OCI-LY7 (cell line): ENCODE results near the gene PRKG1. TPM values are rescaled to one million over a fixed set of nuclear protein-coding genes. Genes with fewer than 3 reads are reported as not detected.

Experiments
- BruUV-seq: library from RNA; stranded (reverse); fragments of 400-500 nt; replicated peaks from 2 replicates; lab custom pipeline; 2021; lab: Mats Ljungman, UMichigan
- CTCF ChIA-PET: fragments of 300-600 bp; sonication (Branson Sonifier 250); formaldehyde crosslinking; loops from one replicate; lab custom pipeline; 2022; ENCODE audit warnings: antibody characterized with exemption; ENCODE audit not compliant: unreplicated experiment; lab: Charles Lee
- POLR2A ChIA-PET: fragments of 300-600 bp; sonication (Branson Sonifier 250); formaldehyde crosslinking; loops from one replicate; lab custom pipeline; 2022; ENCODE audit warnings: antibody characterized with exemption; lab: Charles Lee
- DNase-seq: peaks from one replicate; pipeline ENCODE4 v3.0.0-alpha.2; 2015; ENCODE audit warnings: low spot score
- H2AFZ ChIP-seq: fragments of 200-600 bp; sonication (generic), shearing (Covaris generic); 2 replicates; pipeline ENCODE4 v1.6.1; 2014; ENCODE audit warnings: mild to moderate bottlenecking, antibody characterized with exemption, low read length, moderate library complexity
- H3K27ac ChIP-seq: fragments of 200-600 bp; sonication (generic); 2 replicates; pipeline ENCODE4 v1.5.1; 2014; ENCODE audit warnings: mixed run types, low read depth, mild to moderate bottlenecking, moderate library complexity, low read length, inconsistent platforms; ENCODE audit not compliant: poor library complexity, severe bottlenecking
- H3K36me3 ChIP-seq: fragments of 200-600 bp; sonication (generic); 2 replicates; pipeline ENCODE4 v1.6.1; 2014; ENCODE audit warnings: mild to moderate bottlenecking, antibody characterized with exemption, low read length, moderate library complexity, mixed read lengths; ENCODE audit not compliant: insufficient read depth
- H3K4me1 ChIP-seq: fragments of 200-600 bp; sonication (generic); 2 replicates; pipeline ENCODE4 v1.5.1; 2014; ENCODE audit warnings: mild to moderate bottlenecking, low read length; ENCODE audit not compliant: insufficient read depth, poor library complexity, severe bottlenecking
- H3K4me2 ChIP-seq: fragments of 200-600 bp; sonication (generic); 2 replicates; pipeline ENCODE4 v1.6.1; 2014; ENCODE audit warnings: mild to moderate bottlenecking, low read length
- H3K4me3 ChIP-seq: fragments of 200-600 bp; sonication (generic); 2 replicates; pipeline ENCODE4 v1.5.1; 2014; ENCODE audit warnings: mild to moderate bottlenecking, low read depth, low read length; ENCODE audit not compliant: poor library complexity, severe bottlenecking
- H3K79me2 ChIP-seq: fragments of 200-600 bp; sonication (generic); 2 replicates; pipeline ENCODE4 v1.6.1; 2016; ENCODE audit warnings: low read depth, mild to moderate bottlenecking, low read length, moderate library complexity, mixed read lengths; ENCODE audit not compliant: insufficient read depth
- H3K9me2 ChIP-seq: fragments of 200-600 bp; sonication (generic); 2 replicates; pipeline ENCODE4 v1.6.1; 2016; ENCODE audit warnings: mild to moderate bottlenecking, low read length, mixed read lengths; ENCODE audit not compliant: insufficient read depth
- H3K9me3 ChIP-seq: fragments of 200-600 bp; sonication (generic); 2 replicates; pipeline ENCODE4 v1.6.1; 2014; ENCODE audit warnings: mild to moderate bottlenecking, mixed run types, low read length, mixed read lengths
- H4K20me1 ChIP-seq: fragments of 200-600 bp; sonication (generic); 2 replicates; pipeline ENCODE4 v1.6.1; 2014; ENCODE audit warnings: mild to moderate bottlenecking, antibody characterized with exemption, low read length, moderate library complexity, mixed read lengths; ENCODE audit not compliant: insufficient read depth
- CTCF ChIP-seq: fragments of 200-600 bp; sonication (generic); conservative IDR thresholded peaks from 2 replicates; pipeline ENCODE4 v1.5.1; 2014; ENCODE audit warnings: mild to moderate bottlenecking, antibody characterized with exemption, low read length, moderate library complexity, mixed read lengths
- EZH2phosphoT487 ChIP-seq: fragments of 200-600 bp; sonication (generic); IDR thresholded peaks from 2 replicates; pipeline ENCODE4 v1.6.1; 2018; ENCODE audit warnings: low read depth, borderline replicate concordance, mild to moderate bottlenecking, mixed run types, antibody characterized with exemption, low read length, moderate library complexity, mixed read lengths
- intact Hi-C: fragments of 100-400 bp; cut with micrococcal nuclease; formaldehyde crosslinking; loops from one replicate; pipeline ENCODE4 v1.10.0; 2022; ENCODE audit not compliant: unreplicated experiment
- total RNA-seq, 2 experiments: library from RNA; depleted of rRNA in 1 of 2; stranded (reverse); fragments of >200 nt in 1 of 2; shearing (Covaris generic) in 1 of 2; gene quantifications; 2 replicates each; pipeline ENCODE4 v1.2.3, GENCODE V29; 2014 to 2022

Gene PRKG1
- total RNA-seq, 2 experiments from 2014 or later, result not detected

GRCh38 chr10:51125518-51125917 is 51.2 kb downstream of the PRKG1 start:
- TF ChIP-seq EZH2phosphoT487 (no peak), CTCF (no peak)
- H3K4me1 ChIP-seq, result no peaks in the 10 kb centered on the region
- no peak for DNase-seq
- ChIA-PET CTCF (no interaction called here), POLR2A (no interaction called here)
- intact Hi-C loops, result no loop called here
- no peaks in the 10 kb centered on the region for H3K36me3 ChIP-seq
- H3K4me2 ChIP-seq, result no peak overlapping the region
- H2AFZ ChIP-seq, result no peak overlapping the region
- H3K79me2 ChIP-seq, result no peaks in the 10 kb centered on the region
- H3K9me3 ChIP-seq, result no peaks in the 10 kb centered on the region
- no peaks in the 10 kb centered on the region for H4K20me1 ChIP-seq
- no peak overlapping the region for H3K4me3 ChIP-seq
- H3K9me2 ChIP-seq, result no peaks in the 10 kb centered on the region
- H3K27ac ChIP-seq, result no peak overlapping the region
- BruUV-seq, result no TSS peak

GRCh38 chr10:51129946-51130544 is 55.8 kb downstream of the PRKG1 start:
- intact Hi-C loops, result loop anchor here (10.0 kb wide), 1 partner anchor 525 kb away; no protein-coding TSS in a partner anchor
- TF ChIP-seq EZH2phosphoT487, result no peak
- DNase-seq, result no peak
- ChIA-PET CTCF (no interaction called here), POLR2A (no interaction called here)
- H3K4me3 ChIP-seq, result no peak overlapping the region
- no peak overlapping the region for H3K4me2 ChIP-seq
- no peaks in the 10 kb centered on the region for H3K79me2 ChIP-seq
- H3K36me3 ChIP-seq, result no peaks in the 10 kb centered on the region
- H4K20me1 ChIP-seq, result no peaks in the 10 kb centered on the region
- H3K9me3 ChIP-seq, result no peaks in the 10 kb centered on the region
- no peaks in the 10 kb centered on the region for H3K9me2 ChIP-seq
- BruUV-seq, result no TSS peak
- H2AFZ ChIP-seq, result no peak overlapping the region
- no peaks in the 10 kb centered on the region for H3K4me1 ChIP-seq
- H3K27ac ChIP-seq, result no peak overlapping the region

GRCh38 chr10:51137756-51138529 is 63.7 kb downstream of the PRKG1 start:
- intact Hi-C loops, result loop anchor here (10.0 kb wide), 1 partner anchor 517 kb away; no protein-coding TSS in a partner anchor
- Histone ChIP-seq H3K9me3 (no peaks in the 10 kb centered on the region), H3K36me3 (no peaks in the 10 kb centered on the region), H2AFZ (no peak overlapping the region), H3K4me2 (no peak overlapping the region), H3K4me3 (no peak overlapping the region), H3K79me2 (no peaks in the 10 kb centered on the region), H3K9me2 (no peaks in the 10 kb centered on the region), H3K4me1 (no peaks in the 10 kb centered on the region), H3K27ac (no peak overlapping the region), H4K20me1 (no peaks in the 10 kb centered on the region)
- ChIA-PET POLR2A (no interaction called here), CTCF (interaction anchor here (0.5 kb wide), 1 partner anchor 24 kb away, joined by 7 read pairs; no protein-coding TSS in a partner anchor)
- no TSS peak for BruUV-seq
- TF ChIP-seq EZH2phosphoT487 (no peak), CTCF (no peak)
- no peak for DNase-seq
